ENCODE measurements around the gene AMY2B.
"Not testable (repeated sequence)": the region's sequence is repeated elsewhere in the genome, so short reads cannot be mapped to it uniquely, and the experiment has no call there.

AMY2B gene

DNA sequence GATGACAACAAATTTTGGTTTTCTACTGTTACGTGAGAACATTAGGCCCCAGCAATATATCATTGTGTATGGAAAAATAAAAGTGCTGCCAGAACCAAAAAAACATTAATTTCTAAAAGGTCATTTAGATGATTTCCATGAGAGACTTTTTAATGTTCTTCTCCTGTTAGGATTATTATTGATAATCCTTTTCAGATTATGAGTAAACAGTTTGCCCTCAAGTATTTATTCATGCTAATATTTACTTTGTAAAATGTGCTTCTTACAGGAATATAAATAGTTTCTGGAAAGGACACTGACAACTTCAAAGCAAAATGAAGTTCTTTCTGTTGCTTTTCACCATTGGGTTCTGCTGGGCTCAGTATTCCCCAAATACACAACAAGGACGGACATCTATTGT lies at the start of gene AMY2B:
TSS of gene AMY2B (plus strand) at position 301 of the 400 bp plus-strand sequence. CDS start at position 315, 14 bp downstream.
- not testable (repeated sequence) for H3K36me3 Mint-ChIP-seq; DNase-seq (ENCODE audit: low spot score in 2 of 2); H3K27ac Mint-ChIP-seq; H3K4me3 Mint-ChIP-seq; H3K4me1 Mint-ChIP-seq; ATAC-seq; H3K9me3 Mint-ChIP-seq

DNA sequence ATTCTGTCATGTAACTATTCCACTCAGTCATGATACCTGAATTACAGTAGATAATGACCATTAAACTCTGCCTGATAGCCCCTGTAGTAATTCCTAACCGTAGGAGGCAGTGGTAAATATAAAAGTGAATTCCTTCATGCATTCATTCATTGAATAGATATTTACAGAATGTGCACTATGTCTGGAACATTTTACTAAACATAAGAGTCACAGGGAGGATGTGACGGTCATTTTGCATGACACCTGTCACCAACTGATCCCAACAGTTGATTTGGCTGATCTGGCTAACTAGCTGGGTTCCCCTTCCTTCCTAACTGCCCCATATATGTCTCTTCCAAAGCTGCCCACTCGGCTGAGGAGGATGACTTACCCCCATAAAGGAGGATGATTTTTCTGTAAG lies 48.0 kb upstream of the AMY2B start:
- no peak for DNase-seq (ENCODE audit: low spot score in 2 of 2)
- Mint-ChIP-seq H3K9me3 (no peaks in the 10 kb centered on the region), H3K27ac (no peak overlapping the region), H3K36me3 (peaks cover 26% of the 10 kb centered on the region), H3K4me1 (peaks cover 14% of the 10 kb centered on the region), H3K4me3 (no peak overlapping the region)
- no peak for ATAC-seq

DNA sequence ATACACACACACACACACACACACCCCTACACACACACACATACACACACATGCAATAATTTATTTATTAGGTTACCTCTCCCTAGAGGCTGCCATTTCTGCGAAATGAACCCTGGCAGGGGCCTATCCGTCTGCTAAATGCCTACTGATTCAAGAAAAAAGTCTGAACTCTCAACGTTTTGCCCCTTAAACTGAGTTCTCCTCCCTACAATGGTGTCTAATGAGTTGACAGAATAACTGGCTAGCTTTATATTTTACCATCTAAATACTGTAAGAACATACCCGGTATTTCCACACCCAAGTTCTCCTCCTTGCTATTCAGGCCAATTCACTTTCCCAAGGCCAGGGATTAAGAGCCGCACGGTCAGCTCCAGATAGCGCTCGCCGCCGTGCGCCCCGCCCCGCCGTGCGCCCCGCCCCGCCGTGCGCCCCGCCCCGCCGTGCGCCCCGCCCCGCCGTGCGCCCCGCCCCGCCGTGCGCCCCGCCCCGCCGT lies 46.2 kb upstream of the AMY2B start:
- no peak for DNase-seq (ENCODE audit: low spot score in 2 of 2)
- Mint-ChIP-seq H3K27ac (peak overlapping the region; percentile 97), H3K4me1 (peaks cover 32% of the 10 kb centered on the region), H3K36me3 (peaks cover 43% of the 10 kb centered on the region), H3K4me3 (peak overlapping the region; percentile 96), H3K9me3 (no peaks in the 10 kb centered on the region)
- peak; percentile 54 for ATAC-seq

- peaks cover 37% of the 10 kb centered on the region for H3K4me1 Mint-ChIP-seq
- ATAC-seq = peak; percentile 70
Measured at GRCh38 chr1:103525607-103526507, 45.5 kb upstream of the AMY2B start, which contains the start of gene RNPC3. TSS of gene RNPC3 (plus strand) at chr1:103525699. CDS start at chr1:103526071, 372 bp downstream.

DNA sequence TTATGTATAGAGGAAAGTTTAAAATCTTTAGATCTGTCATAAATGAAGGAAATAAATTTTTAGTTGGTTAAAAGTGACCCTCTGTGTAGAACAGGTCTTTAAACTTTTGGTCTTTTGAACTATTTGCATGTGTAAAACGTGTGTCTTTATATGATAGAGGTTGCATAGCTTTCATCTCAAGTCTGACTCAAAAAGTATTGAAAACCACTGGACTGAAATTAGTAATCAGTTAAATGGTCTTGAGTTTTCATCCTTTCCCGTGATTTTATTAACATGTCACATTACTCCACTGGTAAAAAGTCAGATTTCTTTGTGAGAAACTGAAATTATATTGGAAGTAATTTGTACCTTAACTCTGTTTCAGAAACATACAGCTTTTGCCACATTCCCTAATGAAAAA lies 44.1 kb upstream of the AMY2B start:
- DNase-seq (ENCODE audit: low spot score in 2 of 2) (no peak), ATAC-seq (peak; percentile 40)
- no peaks in the 10 kb centered on the region for H3K9me3 Mint-ChIP-seq
- H3K4me1 Mint-ChIP-seq = peaks cover 48% of the 10 kb centered on the region
- peak overlapping the region; percentile 44 for H3K27ac Mint-ChIP-seq
- peaks cover 55% of the 10 kb centered on the region for H3K36me3 Mint-ChIP-seq
- H3K4me3 Mint-ChIP-seq = peak overlapping the region; percentile 96

More at GRCh38 chr1:103525607-103526507, 45.5 kb upstream of the AMY2B start, which contains the start of gene RNPC3:
- peak within 1 kb of the TSS; percentile 97 for H3K27ac Mint-ChIP-seq
- peaks cover 47% of the 10 kb centered on the region for H3K36me3 Mint-ChIP-seq
- H3K9me3 Mint-ChIP-seq = no peaks in the 10 kb centered on the region
- peak; percentile 81 to 89 for DNase-seq (ENCODE audit: low spot score in 2 of 2)
- peak within 1 kb of the TSS; percentile 96 for H3K4me3 Mint-ChIP-seq

- Mint-ChIP-seq H3K9me3 (no peaks in the 10 kb centered on the region), H3K36me3 (peaks cover 77% of the 10 kb centered on the region), H3K4me3 (no peak overlapping the region), H3K4me1 (peaks cover 65% of the 10 kb centered on the region), H3K27ac (peak overlapping the region; percentile 21)
- DNase-seq (ENCODE audit: low spot score in 2 of 2) (peak in 1 of 2 donors; percentile 8), ATAC-seq (peak; percentile 92)
Measured at GRCh38 chr1:103529746-103530145, 41.6 kb upstream of the AMY2B start.

DNA sequence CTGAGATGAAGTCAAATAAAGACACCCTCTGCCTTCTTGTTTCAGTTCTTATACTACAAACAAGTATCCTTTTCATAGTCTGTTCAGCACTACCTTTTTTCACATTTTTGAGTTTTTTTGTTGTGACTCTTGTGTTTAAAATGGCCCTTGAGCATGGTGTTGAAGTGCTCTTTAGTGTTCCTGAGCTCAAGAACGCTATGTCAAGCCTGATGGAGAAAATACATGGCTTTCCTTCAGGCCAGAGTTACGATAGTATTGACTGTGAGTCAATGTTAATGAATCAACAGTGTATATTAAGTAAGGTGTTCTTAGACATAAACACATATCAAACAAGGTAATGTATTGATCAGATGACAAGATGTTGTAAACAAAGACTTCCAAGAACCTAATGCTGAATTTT lies 33.2 kb upstream of the AMY2B start:
- Mint-ChIP-seq H3K36me3 (peaks cover 99% of the 10 kb centered on the region), H3K27ac (no peak overlapping the region)

DNA sequence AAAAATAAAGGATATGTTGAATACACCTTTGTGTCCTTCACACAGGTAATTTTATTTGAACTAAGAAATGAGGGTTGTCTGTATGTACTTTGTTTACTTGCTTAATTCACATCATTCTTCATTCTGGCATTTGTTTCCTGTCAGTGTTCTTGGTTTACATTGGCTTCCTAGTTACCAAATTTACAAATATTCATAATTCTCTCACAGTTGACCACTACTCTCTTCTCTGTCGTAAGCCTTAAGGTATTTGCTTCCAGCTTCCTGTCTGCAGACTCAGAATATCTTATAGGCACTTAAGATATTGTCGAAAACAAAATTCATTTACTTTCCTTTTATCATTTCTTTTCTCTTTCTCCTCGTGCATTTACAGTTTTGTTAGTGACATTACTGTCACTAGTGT lies 30.0 kb upstream of the AMY2B start:
- Mint-ChIP-seq H3K36me3 (peaks cover 99% of the 10 kb centered on the region), H3K27ac (no peak overlapping the region), H3K4me3 (no peak overlapping the region), H3K4me1 (no peaks in the 10 kb centered on the region), H3K9me3 (no peaks in the 10 kb centered on the region)
- ATAC-seq (no peak), DNase-seq (ENCODE audit: low spot score in 2 of 2) (no peak)

More for the DNA sequence above, 33.2 kb upstream of the AMY2B start:
- DNase-seq (ENCODE audit: low spot score in 2 of 2) = no peak
- Mint-ChIP-seq H3K4me1 (peaks cover 8% of the 10 kb centered on the region), H3K9me3 (no peaks in the 10 kb centered on the region), H3K4me3 (no peak overlapping the region)
- ATAC-seq = no peak

GRCh38 chr1:103546496-103546895 lies 24.9 kb upstream of the AMY2B start:
- no peaks in the 10 kb centered on the region for H3K4me1 Mint-ChIP-seq
- H3K9me3 Mint-ChIP-seq = no peaks in the 10 kb centered on the region
- no peak overlapping the region for H3K4me3 Mint-ChIP-seq
- no peak for ATAC-seq
- DNase-seq (ENCODE audit: low spot score in 2 of 2) = no peak
- H3K36me3 Mint-ChIP-seq = peaks cover 100% of the 10 kb centered on the region
- no peak overlapping the region for H3K27ac Mint-ChIP-seq

DNA sequence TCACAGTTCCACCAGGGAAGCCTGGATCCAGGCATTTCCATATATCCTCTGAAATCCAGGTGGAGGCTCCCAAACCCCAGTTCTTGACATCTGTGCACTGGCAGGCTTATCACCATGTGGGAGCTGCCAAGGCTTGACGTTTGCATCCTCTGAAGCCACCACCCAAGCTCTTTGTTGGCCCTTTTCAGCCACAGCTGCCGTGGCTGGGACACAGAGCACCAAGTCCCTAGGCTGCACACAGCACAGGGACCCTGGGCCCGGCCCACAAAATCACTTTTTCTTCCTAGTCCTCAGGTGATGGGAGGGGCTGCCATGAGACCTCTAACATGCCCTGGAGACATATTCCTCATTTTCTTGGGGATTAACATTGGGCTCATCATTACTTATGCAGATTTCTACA lies 23.5 kb upstream of the AMY2B start:
- H3K27ac Mint-ChIP-seq = peak overlapping the region; percentile 27
- ATAC-seq (no peak), DNase-seq (ENCODE audit: low spot score in 2 of 2) (no peak)
- H3K4me1 Mint-ChIP-seq = no peaks in the 10 kb centered on the region
- H3K4me3 Mint-ChIP-seq = no peak overlapping the region
- H3K9me3 Mint-ChIP-seq = no peaks in the 10 kb centered on the region
- peaks cover 100% of the 10 kb centered on the region for H3K36me3 Mint-ChIP-seq

- H3K9me3 Mint-ChIP-seq = no peaks in the 10 kb centered on the region
- H3K4me1 Mint-ChIP-seq = no peaks in the 10 kb centered on the region
- H3K36me3 Mint-ChIP-seq = peaks cover 14% of the 10 kb centered on the region
- H3K27ac Mint-ChIP-seq = no peak overlapping the region
- ATAC-seq (no peak), DNase-seq (ENCODE audit: low spot score in 2 of 2) (no peak)
- no peak overlapping the region for H3K4me3 Mint-ChIP-seq
Measured at GRCh38 chr1:103560427-103560826, 11.0 kb upstream of the AMY2B start.

DNA sequence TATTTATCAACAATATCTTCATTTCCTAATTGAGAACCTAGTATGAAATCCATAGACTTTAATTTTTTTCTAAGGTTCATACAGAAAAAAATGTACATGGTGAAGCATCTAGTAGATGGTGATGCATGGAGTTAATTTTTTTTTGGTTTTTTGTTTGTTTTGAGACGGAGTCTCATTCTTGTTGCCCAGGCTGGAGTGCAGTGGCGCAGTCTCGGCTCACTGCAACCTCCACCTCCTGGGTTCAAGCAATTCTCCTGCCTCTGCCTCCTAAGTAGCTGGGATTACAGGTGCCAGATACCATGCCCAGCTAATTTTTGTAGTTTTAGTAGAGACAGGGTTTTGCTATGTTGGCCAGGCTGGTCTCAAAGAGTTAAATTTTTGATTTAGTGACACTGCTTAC lies 10.3 kb upstream of the AMY2B start:
- not testable (repeated sequence) for H3K27ac Mint-ChIP-seq, H3K4me1 Mint-ChIP-seq, ATAC-seq

GRCh38 chr1:103561643-103562395 lies 9.6 kb upstream of the AMY2B start:
- no peak for DNase-seq (ENCODE audit: low spot score in 2 of 2)
- Mint-ChIP-seq H3K4me1 (no peaks in the 10 kb centered on the region), H3K27ac (peak overlapping the region; percentile 44)

More for the DNA sequence above, 10.3 kb upstream of the AMY2B start:
- DNase-seq (ENCODE audit: low spot score in 2 of 2); H3K4me3 Mint-ChIP-seq; H3K9me3 Mint-ChIP-seq; H3K36me3 Mint-ChIP-seq: not testable (repeated sequence)

GRCh38 chr1:103563056-103563455 lies 8.3 kb upstream of the AMY2B start:
- Mint-ChIP-seq H3K9me3 (no peaks in the 10 kb centered on the region), H3K4me1 (no peaks in the 10 kb centered on the region), H3K36me3 (no peaks in the 10 kb centered on the region), H3K4me3 (no peak overlapping the region), H3K27ac (no peak overlapping the region)
- ATAC-seq (no peak), DNase-seq (ENCODE audit: low spot score in 2 of 2) (no peak)

More at GRCh38 chr1:103561643-103562395, 9.6 kb upstream of the AMY2B start:
- Mint-ChIP-seq H3K9me3 (no peaks in the 10 kb centered on the region), H3K4me3 (no peak overlapping the region), H3K36me3 (peaks cover 2% of the 10 kb centered on the region)
- no peak for ATAC-seq

- Mint-ChIP-seq H3K9me3 (no peaks in the 10 kb centered on the region), H3K4me3 (no peak overlapping the region), H3K4me1 (no peaks in the 10 kb centered on the region), H3K27ac (no peak overlapping the region), H3K36me3 (no peaks in the 10 kb centered on the region)
- ATAC-seq = no peak
- no peak for DNase-seq (ENCODE audit: low spot score in 2 of 2)
Measured at GRCh38 chr1:103569493-103569892, 1.9 kb upstream of the AMY2B start.
